HG02973 (cell line): ENCODE measurements around the gene GBX1.

Experiments
- ATAC-seq: cut with Tn5 transposase; IDR thresholded peaks from one replicate; pipeline ENCODE4 v1.9.1; 2021; ENCODE audit warnings: moderate library complexity; ENCODE audit not compliant: unreplicated experiment

Gene GBX1

DNA sequence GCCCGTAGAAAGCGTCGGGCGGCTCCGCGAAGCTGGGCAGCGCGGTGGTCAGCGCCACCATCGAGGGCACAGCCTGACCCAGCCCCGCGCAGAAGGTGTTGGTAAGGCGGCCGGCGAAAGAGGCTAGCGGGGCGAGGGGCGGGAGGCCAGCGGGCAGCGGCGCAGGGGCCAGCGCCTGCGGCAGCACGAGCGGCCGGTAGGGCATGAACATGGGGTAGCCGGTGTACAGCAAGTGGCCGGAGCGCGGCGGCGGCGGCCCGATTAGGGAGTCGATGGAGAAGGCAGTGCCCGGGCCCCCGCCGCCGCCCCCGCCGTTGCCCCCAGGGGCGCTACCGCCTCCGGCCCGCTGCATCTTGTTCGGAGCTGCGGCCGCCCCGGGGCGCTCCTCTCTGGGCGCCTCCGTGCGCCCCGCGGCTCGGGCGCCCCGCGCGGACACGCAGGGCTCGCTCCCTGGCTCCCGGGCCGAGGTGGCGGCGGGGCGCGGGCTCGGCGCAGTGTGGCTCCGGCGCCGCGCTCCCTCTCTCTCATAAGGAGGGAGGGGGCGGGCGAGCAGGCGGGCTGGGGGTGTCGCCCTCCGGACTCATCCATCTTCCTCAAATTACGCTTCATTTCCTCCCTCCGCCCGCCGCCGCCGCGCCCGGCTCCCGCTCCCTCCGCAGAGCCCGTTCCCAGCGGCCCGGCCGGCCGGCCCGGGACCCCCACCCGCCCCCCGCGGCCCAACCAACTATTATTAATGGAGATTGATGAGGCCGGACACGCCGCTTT, at the start of gene GBX1:
Gene GBX1 (minus strand): TSS at position 498 of the 765 bp plus-strand sequence. CDS start 146 bp downstream, at position 352.
- no peak for ATAC-seq

DNA sequence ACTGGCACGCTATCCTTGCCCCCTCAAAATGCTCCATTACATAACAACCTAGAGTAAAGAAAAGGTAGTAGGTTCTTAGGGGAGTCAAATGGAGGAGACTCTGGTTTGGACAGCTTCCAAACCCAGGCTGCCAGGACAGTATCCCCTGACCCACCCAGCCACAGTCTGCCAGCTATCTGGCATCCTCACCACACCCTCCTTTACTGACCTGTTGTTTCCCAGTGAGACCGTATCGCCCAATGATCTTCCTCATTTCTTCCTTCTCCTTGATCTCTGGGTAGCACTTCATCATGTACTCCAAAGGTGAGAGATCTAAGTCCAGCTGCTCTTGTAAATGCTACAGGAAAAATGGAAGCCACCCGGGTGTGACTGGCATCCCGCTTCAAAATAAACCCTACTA, 47.9 kb upstream of the GBX1 start:
- ATAC-seq: no peak

GRCh38 chr7:151213826-151214225, 46.3 kb upstream of the GBX1 start:
- ATAC-seq: no peak

GRCh38 chr7:151212626-151213025, 45.1 kb upstream of the GBX1 start:
- ATAC-seq: no peak

DNA sequence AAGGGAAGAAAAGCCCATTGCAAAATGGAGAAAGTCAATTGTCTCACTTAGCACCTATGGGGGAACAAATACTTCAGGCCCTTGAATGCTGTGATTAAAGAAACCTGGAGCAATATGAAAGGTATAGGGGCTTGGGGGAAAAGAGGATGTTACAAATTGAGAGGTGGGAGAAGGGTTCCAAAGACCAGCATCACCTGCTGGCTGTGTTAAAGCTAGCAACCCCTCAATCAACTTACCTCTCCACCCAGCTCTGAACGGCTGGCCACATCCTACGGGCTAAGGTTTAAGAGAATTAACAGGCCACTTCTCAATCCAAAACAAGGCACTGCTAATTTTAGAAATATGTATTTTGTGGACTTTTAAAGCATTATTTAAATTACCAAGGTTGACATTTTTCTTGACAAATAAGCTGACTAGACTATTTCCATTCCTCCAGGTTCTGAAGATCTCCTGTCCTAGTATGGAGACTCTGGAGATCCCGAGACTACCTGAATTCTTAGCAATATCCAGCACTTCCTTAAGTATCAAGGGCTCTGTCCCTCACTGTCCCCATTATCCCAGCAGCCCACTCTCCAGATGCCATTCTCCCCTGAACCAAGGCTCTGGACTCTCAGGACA, 43.8 kb upstream of the GBX1 start:
- no peak for ATAC-seq

DNA sequence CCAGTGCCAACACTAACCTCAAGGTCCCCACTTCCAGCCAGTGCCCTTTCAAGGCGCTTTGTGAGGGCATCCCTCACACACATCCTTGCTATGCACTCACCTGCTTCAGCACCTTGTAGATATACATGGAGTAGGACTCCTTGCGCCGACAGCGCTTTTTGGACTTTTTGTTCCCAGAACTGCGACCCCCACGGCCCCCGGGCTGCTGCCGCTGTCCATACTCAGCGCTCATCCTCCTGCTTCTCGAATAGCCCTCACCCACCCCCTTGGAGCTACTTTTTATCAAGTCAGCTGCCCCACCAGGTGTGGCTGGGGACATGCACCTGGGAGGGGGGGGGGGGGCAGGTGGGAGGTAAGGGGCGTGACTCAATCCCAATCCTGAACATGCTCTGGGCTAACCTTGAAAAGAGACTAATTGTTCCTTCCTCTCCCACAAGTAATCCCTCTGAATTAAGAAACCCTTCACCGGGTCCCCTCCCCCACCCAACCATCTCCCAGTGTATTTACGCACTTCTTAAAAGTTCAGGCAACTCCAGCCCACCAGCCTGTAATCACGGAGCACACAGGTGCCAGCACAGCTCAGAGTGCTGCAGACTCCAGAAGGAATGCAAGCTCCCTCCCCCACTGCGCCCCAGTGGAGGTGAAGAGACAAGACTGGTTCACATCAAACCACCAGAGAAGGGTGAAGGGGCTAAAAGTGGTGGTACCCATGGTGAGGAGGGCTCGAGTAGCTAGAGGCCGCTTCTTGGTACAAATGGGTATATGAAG, 42.8 kb upstream of the GBX1 start, which contains the start of gene H2BK1:
Gene H2BK1 (minus strand): TSS at position 402 of the 768 bp plus-strand sequence. CDS start 170 bp downstream, at position 232.
- no peak for ATAC-seq

DNA sequence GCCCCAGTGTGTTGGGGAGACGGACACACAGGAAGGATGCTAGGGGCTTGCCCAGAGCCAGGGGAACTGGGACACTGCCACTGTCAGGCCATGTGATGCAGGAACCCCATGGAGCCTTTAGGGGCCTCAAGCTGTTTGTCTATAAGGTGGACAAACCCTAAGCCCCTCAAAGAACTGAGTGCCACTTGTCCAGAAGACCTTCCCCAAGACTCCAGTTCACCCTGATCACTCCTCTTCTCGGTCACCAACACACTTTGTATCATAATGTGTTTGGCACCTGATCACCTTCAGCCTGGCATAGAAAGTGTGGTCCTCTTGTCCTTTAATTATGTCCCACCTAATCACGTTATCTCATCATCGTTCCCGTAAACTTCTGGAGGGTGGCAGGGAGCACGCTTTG, 42.1 kb upstream of the GBX1 start:
- no peak for ATAC-seq

DNA sequence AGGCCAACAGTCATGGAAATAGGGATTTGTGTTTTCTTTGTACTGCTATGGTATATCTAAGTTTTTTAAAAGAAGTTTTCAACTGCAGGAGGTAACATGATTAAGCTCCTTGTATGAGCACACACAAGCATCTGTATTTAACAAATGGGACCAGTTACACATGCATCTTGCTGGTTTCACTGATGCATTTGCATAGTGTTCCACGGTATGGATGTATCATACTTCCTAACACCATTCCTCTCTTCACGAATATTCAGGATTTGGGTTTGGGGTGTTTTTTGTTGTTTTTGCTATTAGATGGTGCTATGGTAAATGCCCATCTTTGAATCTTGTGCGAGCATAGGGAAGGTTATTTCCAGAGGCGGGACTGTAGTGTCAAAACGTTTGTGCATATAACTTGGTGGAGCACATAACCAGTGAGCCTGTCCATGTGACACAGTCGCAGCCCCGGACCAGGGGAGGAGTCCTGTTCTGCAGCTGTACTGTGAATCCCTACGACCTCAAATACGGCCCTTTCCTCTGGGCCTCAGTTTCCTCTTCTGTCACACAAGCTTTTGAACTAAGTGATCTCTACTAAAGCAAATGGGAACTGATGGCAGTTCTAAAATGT, 40.9 kb upstream of the GBX1 start:
- ATAC-seq: no peak

DNA sequence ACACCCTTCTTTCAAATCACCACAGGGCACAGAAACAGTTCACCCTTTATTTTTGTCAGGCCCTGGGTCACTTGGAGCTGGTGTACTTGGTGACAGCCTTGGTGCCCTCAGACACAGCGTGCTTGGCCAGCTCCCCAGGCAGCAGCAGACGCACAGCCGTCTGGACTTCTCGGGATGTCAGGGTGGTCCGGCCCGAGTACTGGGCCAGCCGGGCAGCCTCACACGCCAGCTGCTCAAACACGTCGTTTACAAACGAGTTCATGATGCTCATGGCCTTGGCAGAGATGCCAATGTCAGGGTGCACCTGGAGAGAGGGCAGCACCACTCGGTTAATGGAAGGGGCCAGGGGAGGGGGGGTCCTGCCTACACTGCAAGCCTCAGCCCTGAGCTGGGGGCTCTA, 40.3 kb upstream of the GBX1 start:
- ATAC-seq: no peak

- ATAC-seq: no peak
These were observed 39.8 kb upstream of the GBX1 start for GRCh38 chr7:151207315-151207714.

DNA sequence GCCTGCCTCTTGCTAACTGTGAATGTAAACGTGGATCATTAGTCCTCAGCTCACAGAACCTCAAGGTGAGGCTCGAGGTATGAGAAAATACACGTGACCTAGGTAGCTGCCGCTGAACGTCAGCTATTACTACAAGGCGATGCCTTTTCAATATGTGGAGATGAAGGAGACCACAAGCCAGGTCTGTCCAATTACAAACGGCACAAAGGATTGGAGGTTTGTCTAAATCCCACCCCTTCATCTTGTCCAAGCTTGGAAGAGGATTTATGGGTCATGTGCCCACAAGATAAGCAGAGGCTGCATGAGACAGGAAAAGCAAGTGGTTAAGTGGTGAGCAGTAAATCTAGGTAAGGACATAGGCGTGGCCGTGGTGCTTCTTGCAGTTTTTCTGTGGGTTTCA, 39.4 kb upstream of the GBX1 start:
- ATAC-seq: no peak

DNA sequence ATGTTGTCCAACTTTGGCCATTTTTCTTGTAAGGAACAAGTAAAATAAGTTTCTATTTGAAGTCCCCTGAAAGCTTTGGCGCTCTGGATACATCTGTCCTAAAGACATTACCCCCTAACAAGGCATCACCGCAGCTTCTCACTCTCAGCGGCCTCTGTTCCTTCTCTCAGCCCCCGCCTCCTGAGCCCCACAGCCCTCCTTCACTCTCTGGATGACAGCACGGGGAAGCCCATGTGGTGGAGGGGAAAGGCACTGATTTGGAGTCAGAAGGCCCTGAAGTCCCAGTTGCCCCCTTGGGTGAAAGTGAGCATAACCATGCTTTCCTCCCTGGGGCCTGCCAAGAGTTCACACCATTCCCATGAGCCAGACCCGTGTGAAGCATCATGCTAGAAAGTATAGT, 38.2 kb upstream of the GBX1 start:
- no peak for ATAC-seq

DNA sequence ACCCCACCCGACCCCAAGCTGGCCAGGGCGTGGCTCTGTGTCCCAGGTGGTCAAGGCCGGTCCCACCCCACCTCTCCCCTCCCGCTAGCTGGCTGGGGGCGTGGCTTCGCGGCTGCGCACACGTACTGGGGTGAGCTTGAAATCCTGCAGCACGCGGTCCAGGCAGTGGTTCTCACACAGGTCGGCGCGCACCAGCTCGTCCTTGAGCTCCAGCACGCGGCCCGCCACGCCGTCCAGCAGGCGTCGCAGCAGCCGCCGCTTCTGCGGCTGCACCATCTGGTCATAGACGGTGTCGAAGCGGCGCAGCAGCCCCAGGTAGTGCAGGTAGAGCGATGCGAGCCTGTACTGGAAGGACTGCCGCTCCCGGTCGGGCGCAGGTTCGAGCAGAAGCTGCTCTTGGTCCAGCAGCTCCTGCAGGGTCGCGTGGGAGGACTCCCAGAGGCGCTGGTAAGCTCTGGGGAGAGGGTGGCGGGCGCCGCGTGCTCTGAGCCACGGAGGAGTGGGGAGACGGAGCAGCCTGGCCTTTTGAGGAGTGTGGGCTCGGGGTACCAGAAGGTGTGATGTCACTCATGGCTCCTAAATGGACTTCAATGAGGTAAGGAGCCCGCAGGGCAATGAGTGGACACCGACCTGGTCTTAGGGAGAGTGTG, 37.0 kb upstream of the GBX1 start:
- ATAC-seq: no peak

DNA sequence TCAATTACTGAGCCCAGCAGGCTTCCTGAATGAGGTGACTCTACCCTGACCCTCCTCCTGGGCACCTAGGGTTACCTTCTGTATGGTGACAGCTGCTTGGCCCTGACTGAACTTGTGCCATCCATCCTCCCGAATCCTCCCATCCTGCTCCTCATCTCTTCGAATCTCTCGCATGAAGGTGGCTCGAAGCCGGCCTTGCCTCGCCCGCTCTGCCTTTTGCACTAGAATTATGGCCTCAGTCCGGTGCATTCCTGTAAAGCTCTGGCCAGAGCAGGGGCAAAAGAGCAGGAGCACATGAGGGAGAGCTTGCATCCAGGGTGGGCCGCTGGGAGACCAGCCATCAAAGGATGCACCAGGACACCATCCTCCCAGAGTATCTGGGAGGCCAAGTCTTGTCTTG, 35.3 kb upstream of the GBX1 start:
- no peak for ATAC-seq

DNA sequence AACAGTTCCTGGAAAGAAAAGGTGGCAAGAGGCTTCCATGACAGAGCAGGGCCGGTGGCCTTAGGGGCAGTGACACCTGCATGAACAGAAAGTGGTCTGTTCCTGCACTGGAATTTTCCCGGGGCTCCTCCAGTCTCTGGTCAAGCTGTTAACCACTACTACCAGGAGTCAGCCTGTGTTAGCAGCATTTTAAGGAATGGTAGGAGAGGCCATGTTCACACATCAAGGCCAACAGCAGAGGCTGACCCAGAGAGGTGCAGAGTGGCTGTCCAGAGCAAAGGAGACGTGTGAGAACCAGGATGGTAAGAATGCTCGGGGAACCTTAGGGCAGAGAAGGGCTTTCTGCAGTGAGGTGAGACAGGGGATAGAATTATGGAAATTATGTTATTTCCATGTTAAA, 34.3 kb upstream of the GBX1 start:
- no peak for ATAC-seq

- ATAC-seq: no peak
These were observed 33.9 kb upstream of the GBX1 start for GRCh38 chr7:151201344-151201743.

DNA sequence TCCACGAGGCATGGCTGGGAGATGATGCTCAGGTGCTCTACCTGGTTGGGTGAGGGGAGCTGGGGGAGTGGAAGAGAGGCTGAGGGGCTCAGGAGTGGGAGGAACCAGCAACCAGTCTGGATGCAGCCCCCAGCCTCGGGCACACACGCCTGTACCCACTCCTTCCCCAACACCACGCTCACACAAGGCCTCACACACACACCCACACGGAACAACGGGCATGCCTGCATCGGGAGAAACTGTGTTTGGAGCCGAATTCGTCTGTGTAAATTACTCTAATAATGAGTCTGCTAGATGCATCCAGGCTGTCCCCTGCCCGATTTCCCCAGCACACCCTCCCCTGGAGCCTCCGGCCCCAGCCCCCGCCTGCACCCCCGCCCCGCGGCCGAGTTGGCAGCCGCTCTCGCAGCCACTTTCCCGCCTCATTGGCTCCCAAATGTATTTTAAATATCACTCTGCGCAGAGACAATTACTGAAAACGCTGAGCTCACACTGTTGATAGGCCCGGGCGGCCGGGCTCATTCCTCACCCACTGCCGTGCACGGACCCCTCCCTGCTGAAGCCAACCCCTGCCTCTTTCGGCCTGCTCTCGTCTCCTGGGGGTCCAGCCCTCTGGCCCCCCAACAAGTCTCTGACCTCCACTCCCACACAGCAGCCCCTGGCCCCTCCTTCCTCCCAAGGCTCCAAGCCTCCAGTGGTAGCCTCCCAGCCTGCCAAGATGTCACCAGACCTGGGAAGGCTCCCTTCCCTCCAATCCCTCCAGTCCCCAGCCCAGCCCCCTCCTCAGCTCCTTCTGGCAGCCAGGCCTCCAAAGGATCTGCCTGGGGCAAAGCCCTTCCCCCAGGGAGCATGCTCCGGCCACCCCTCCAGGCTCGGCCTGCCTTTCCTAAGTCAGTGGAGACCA, 31.7 kb upstream of the GBX1 start:
- ATAC-seq: no peak

- no peak for ATAC-seq
These were observed 30.4 kb upstream of the GBX1 start for GRCh38 chr7:151197932-151198331.

GRCh38 chr7:151195616-151196450, 28.3 kb upstream of the GBX1 start:
- no peak for ATAC-seq
